Measurements from ENCODE around the gene TMEM38A. TPM values are rescaled to one million over a fixed set of nuclear protein-coding genes. Genes with fewer than 3 reads are reported as not detected.

The TMEM38A gene
- total and polyA plus RNA-seq, 3 experiments from 2014 or later, result 0.50 to 0.60 TPM; not detected in 1

GRCh38 chr19:16677055-16677454 lies 16.1 kb downstream of the TMEM38A start:
- no peaks in the 10 kb centered on the region for H3K9me3 ChIP-seq (ENCODE audit: low read length)
- no peak for DNase-seq
- H3K36me3 ChIP-seq (ENCODE audit: insufficient read depth, low read length), result no peaks in the 10 kb centered on the region
- H3K4me1 ChIP-seq (ENCODE audit: insufficient read depth, low read length), result no peaks in the 10 kb centered on the region
- ChIA-PET CTCF (no interaction called here), POLR2A (no interaction called here)
- H3K4me3 ChIP-seq (ENCODE audit: low read length), result no peak overlapping the region
- peaks cover 0 to 10% (median 2%) of the 10 kb centered on the region in 3 donors for H3K36me3 Mint-ChIP-seq
- no peak overlapping the region for H3K27ac Mint-ChIP-seq
- H3K27me3 ChIP-seq (ENCODE audit: insufficient read depth, low read length, poor library complexity, severe bottlenecking), result no peaks in the 10 kb centered on the region
- no peak overlapping the region for H3K27ac ChIP-seq (ENCODE audit: low read depth, low read length)
- H3K9me3 Mint-ChIP-seq, result peaks cover 4 to 11% (median 10%) of the 10 kb centered on the region in 5 donors
- H3K4me1 Mint-ChIP-seq, result no peaks in the 10 kb centered on the region
- peaks cover 3 to 17% of the 10 kb centered on the region in 2 donors for H3K27me3 Mint-ChIP-seq
- no peak overlapping the region for H3K4me3 Mint-ChIP-seq

GRCh38 chr19:16678498-16678897 lies 17.6 kb downstream of the TMEM38A start:
- Histone ChIP-seq H3K9me3 (ENCODE audit: low read length) (no peaks in the 10 kb centered on the region), H3K36me3 (ENCODE audit: insufficient read depth, low read length) (no peaks in the 10 kb centered on the region), H3K4me3 (ENCODE audit: low read length) (no peak overlapping the region), H3K27ac (ENCODE audit: low read depth, low read length) (no peak overlapping the region), H3K4me1 (ENCODE audit: insufficient read depth, low read length) (no peaks in the 10 kb centered on the region), H3K27me3 (ENCODE audit: insufficient read depth, low read length, poor library complexity, severe bottlenecking) (no peaks in the 10 kb centered on the region)
- Mint-ChIP-seq H3K9me3 (peaks cover 4 to 13% (median 11%) of the 10 kb centered on the region in 5 donors), H3K4me1 (no peaks in the 10 kb centered on the region), H3K27ac (no peak overlapping the region), H3K4me3 (no peak overlapping the region), H3K27me3 (peaks cover 4 to 17% of the 10 kb centered on the region in 2 donors), H3K36me3 (peaks cover 0 to 10% (median 2%) of the 10 kb centered on the region in 3 donors)
- POLR2A ChIA-PET, result interaction anchor here (0.6 kb wide), 1 partner anchor 38 kb away, joined by 4 read pairs; no protein-coding TSS in a partner anchor
- CTCF ChIA-PET, result no interaction called here
- no peak for DNase-seq

GRCh38 chr19:16679811-16680210 lies 18.9 kb downstream of the TMEM38A start:
- Histone ChIP-seq H3K4me3 (ENCODE audit: low read length) (no peak overlapping the region), H3K27ac (ENCODE audit: low read depth, low read length) (no peak overlapping the region), H3K27me3 (ENCODE audit: insufficient read depth, low read length, poor library complexity, severe bottlenecking) (no peaks in the 10 kb centered on the region), H3K9me3 (ENCODE audit: low read length) (no peaks in the 10 kb centered on the region), H3K36me3 (ENCODE audit: insufficient read depth, low read length) (no peaks in the 10 kb centered on the region), H3K4me1 (ENCODE audit: insufficient read depth, low read length) (no peaks in the 10 kb centered on the region)
- no peak overlapping the region for H3K4me3 Mint-ChIP-seq
- no peak for DNase-seq
- CTCF ChIA-PET, result no interaction called here
- peaks cover 4 to 17% of the 10 kb centered on the region in 2 donors for H3K27me3 Mint-ChIP-seq
- POLR2A ChIA-PET, result no interaction called here
- no peaks in the 10 kb centered on the region for H3K4me1 Mint-ChIP-seq
- H3K27ac Mint-ChIP-seq, result no peak overlapping the region
- H3K36me3 Mint-ChIP-seq, result peaks cover 0 to 10% (median 2%) of the 10 kb centered on the region in 3 donors
- H3K9me3 Mint-ChIP-seq, result peaks cover 4 to 13% (median 11%) of the 10 kb centered on the region in 5 donors

GRCh38 chr19:16682539-16682938 lies 21.6 kb downstream of the TMEM38A start:
- no peaks in the 10 kb centered on the region for H3K4me1 ChIP-seq (ENCODE audit: insufficient read depth, low read length)
- Mint-ChIP-seq H3K4me3 (no peak overlapping the region), H3K4me1 (no peaks in the 10 kb centered on the region), H3K36me3 (peaks cover 0 to 10% (median 2%) of the 10 kb centered on the region in 3 donors), H3K27me3 (peaks cover 4 to 12% of the 10 kb centered on the region in 2 donors), H3K27ac (no peak overlapping the region), H3K9me3 (peaks cover 4 to 13% (median 11%) of the 10 kb centered on the region in 5 donors)
- H3K27ac ChIP-seq (ENCODE audit: low read depth, low read length), result no peak overlapping the region
- no peak overlapping the region for H3K4me3 ChIP-seq (ENCODE audit: low read length)
- H3K9me3 ChIP-seq (ENCODE audit: low read length), result no peaks in the 10 kb centered on the region
- H3K27me3 ChIP-seq (ENCODE audit: insufficient read depth, low read length, poor library complexity, severe bottlenecking), result no peaks in the 10 kb centered on the region
- POLR2A ChIA-PET, result no interaction called here
- no peaks in the 10 kb centered on the region for H3K36me3 ChIP-seq (ENCODE audit: insufficient read depth, low read length)
- DNase-seq, result no peak
- CTCF ChIA-PET, result interaction anchor here (1.1 kb wide), 1 partner anchor 10 kb away, joined by 3 read pairs; no protein-coding TSS in a partner anchor

GRCh38 chr19:16684216-16684615 lies 23.3 kb downstream of the TMEM38A start:
- H3K27me3 ChIP-seq (ENCODE audit: insufficient read depth, low read length, poor library complexity, severe bottlenecking), result no peaks in the 10 kb centered on the region
- CTCF ChIA-PET, result no interaction called here
- H3K36me3 ChIP-seq (ENCODE audit: insufficient read depth, low read length), result no peaks in the 10 kb centered on the region
- Mint-ChIP-seq H3K4me3 (no peak overlapping the region), H3K27me3 (peaks cover 4 to 9% of the 10 kb centered on the region in 2 donors), H3K9me3 (peaks cover 4 to 13% (median 11%) of the 10 kb centered on the region in 5 donors), H3K36me3 (peaks cover 0 to 10% (median 2%) of the 10 kb centered on the region in 3 donors), H3K27ac (peak overlapping the region in 1 of 8 donors; percentile 61), H3K4me1 (no peaks in the 10 kb centered on the region)
- no peak for DNase-seq
- H3K9me3 ChIP-seq (ENCODE audit: low read length), result no peaks in the 10 kb centered on the region
- H3K27ac ChIP-seq (ENCODE audit: low read depth, low read length), result no peak overlapping the region
- POLR2A ChIA-PET, result no interaction called here
- H3K4me1 ChIP-seq (ENCODE audit: insufficient read depth, low read length), result no peaks in the 10 kb centered on the region
- no peak overlapping the region for H3K4me3 ChIP-seq (ENCODE audit: low read length)

- H3K9me3 ChIP-seq (ENCODE audit: low read length), result no peaks in the 10 kb centered on the region
- Mint-ChIP-seq H3K4me3 (no peak overlapping the region), H3K27ac (no peak overlapping the region), H3K36me3 (peaks cover 0 to 4% (median 3%) of the 10 kb centered on the region in 3 donors), H3K27me3 (peaks cover 0 to 1% of the 10 kb centered on the region in 2 donors), H3K9me3 (peaks cover 0 to 6% (median 2%) of the 10 kb centered on the region in 5 donors), H3K4me1 (no peaks in the 10 kb centered on the region)
- H3K36me3 ChIP-seq (ENCODE audit: insufficient read depth, low read length), result no peaks in the 10 kb centered on the region
- POLR2A ChIA-PET, result no interaction called here
- CTCF ChIA-PET, result no interaction called here
- H3K4me3 ChIP-seq (ENCODE audit: low read length), result no peak overlapping the region
- no peak for DNase-seq
- no peak overlapping the region for H3K27ac ChIP-seq (ENCODE audit: low read depth, low read length)
- H3K27me3 ChIP-seq (ENCODE audit: insufficient read depth, low read length, poor library complexity, severe bottlenecking), result no peaks in the 10 kb centered on the region
- H3K4me1 ChIP-seq (ENCODE audit: insufficient read depth, low read length), result no peaks in the 10 kb centered on the region
Measured at GRCh38 chr19:16688084-16688483, 27.1 kb downstream of the TMEM38A start.

- Mint-ChIP-seq H3K27me3 (peaks cover 0 to 10% of the 10 kb centered on the region in 2 donors), H3K36me3 (peaks cover 0 to 4% (median 0%) of the 10 kb centered on the region in 3 donors), H3K9me3 (peaks cover 0 to 4% (median 2%) of the 10 kb centered on the region in 5 donors), H3K4me3 (peak overlapping the region in 1 of 7 donors; percentile 15), H3K27ac (no peak overlapping the region), H3K4me1 (no peaks in the 10 kb centered on the region)
- Histone ChIP-seq H3K27ac (ENCODE audit: low read depth, low read length) (no peak overlapping the region), H3K27me3 (ENCODE audit: insufficient read depth, low read length, poor library complexity, severe bottlenecking) (no peaks in the 10 kb centered on the region), H3K9me3 (ENCODE audit: low read length) (no peaks in the 10 kb centered on the region), H3K36me3 (ENCODE audit: insufficient read depth, low read length) (no peaks in the 10 kb centered on the region), H3K4me1 (ENCODE audit: insufficient read depth, low read length) (no peaks in the 10 kb centered on the region), H3K4me3 (ENCODE audit: low read length) (no peak overlapping the region)
- ChIA-PET POLR2A (no interaction called here), CTCF (no interaction called here)
- DNase-seq, result no peak
Measured at GRCh38 chr19:16698914-16699313, 38.0 kb downstream of the TMEM38A start.

GRCh38 chr19:16702123-16702522 lies 41.2 kb downstream of the TMEM38A start:
- H3K27me3 ChIP-seq (ENCODE audit: insufficient read depth, low read length, poor library complexity, severe bottlenecking), result no peaks in the 10 kb centered on the region
- H3K27ac Mint-ChIP-seq, result no peak overlapping the region
- CTCF ChIA-PET, result interaction anchor here (0.8 kb wide), 1 partner anchor 36 kb away, joined by 3 read pairs; no protein-coding TSS in a partner anchor
- no peak overlapping the region for H3K27ac ChIP-seq (ENCODE audit: low read depth, low read length)
- no peaks in the 10 kb centered on the region for H3K4me1 ChIP-seq (ENCODE audit: insufficient read depth, low read length)
- H3K4me1 Mint-ChIP-seq, result no peaks in the 10 kb centered on the region
- POLR2A ChIA-PET, result no interaction called here
- no peak overlapping the region for H3K4me3 Mint-ChIP-seq
- H3K9me3 Mint-ChIP-seq, result peaks cover 0 to 2% (median 1%) of the 10 kb centered on the region in 5 donors
- peaks cover 0 to 13% of the 10 kb centered on the region in 2 donors for H3K27me3 Mint-ChIP-seq
- H3K9me3 ChIP-seq (ENCODE audit: low read length), result no peaks in the 10 kb centered on the region
- no peaks in the 10 kb centered on the region for H3K36me3 ChIP-seq (ENCODE audit: insufficient read depth, low read length)
- DNase-seq, result no peak
- no peaks in the 10 kb centered on the region for H3K36me3 Mint-ChIP-seq
- H3K4me3 ChIP-seq (ENCODE audit: low read length), result no peak overlapping the region
